NCI-H187 (cell line): ENCODE results near the gene PRR23B.
"Not testable (repeated sequence)": the region's sequence is repeated elsewhere in the genome, so short reads cannot be mapped to it uniquely, and the experiment has no call there.

ENCODE experiments used
- DNase-seq, 2 experiments: peaks; one replicate each; lab custom pipeline; 2025; lab: John Stamatoyannopoulos, UW

Gene PRR23B

DNA sequence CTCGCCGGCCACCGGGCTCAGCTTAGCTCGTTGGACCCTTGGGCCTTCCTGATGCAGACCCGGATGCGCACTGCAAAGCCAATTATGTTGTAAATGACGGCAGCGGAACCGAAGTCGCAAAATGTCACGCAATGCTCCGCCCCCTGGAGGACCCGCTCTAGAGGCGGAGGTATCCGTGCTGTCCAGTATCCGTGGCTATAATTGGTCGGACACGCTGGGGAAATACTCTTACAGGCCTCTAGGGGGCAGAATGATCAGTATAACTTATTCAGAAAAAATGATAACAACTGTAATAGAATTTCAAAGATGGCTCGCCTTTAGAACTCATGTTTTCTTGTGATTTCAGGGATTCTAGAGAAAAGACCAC, at the start of gene PRR23B:
Gene PRR23B (minus strand): TSS at position 59 of the 367 bp plus-strand sequence. CDS start 265 bp downstream, outside the sequence.
- no peak for DNase-seq

DNA sequence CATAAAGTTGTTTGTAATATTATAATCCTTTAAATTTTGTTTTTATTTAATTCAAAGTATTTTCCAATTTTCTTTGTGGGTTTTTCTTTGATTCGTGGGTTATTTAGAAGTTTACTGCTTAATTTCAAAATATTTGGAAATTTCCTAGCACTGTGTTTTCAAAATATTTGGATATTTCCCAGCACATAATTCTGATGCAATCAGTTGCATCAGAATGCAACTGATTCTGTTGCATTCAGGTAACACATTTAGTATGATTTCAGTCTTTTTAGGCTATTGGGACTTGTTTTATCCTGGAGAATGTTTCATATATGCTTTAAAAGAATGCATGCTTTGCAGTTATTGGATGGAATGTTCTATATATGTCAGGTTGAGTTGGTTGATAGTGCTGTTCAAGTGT, 42.2 kb upstream of the PRR23B start:
- DNase-seq = no peak

DNA sequence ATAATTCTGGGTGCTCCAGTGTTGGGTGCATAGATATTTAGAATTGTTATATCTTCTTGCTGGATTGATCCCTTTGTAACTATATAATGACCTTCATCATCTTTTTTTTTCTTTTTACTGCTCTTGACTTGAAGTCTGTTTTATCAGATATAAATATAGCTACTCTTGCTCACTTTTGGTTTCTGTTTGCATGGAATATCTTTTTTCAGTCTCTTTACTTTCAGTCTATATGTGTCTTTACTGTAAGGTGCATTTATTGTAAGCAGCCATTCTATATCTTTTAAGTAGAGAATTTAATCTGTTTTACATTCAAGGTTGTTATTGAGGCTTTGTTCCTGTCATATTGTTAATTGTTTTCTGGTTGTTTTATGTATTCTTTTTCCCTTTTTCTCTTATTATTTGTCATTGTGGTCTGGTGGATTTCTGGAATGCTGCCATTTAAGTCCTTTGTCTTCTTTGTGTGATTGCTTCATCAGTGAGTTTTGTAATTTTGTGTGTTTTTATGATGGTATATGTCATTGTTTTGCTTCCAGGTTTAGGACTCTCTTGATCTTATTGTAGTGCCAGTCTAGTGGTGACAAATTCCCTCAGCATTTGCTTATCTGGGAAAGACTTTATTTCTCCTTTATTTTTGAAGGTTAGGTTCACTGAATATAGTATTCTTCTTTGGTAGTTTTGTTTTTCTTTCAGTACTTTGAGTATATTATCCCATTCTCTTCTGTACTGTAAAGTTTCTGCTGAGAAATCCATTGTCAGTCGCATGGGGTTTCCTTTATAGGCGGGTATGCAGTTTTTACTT, 32.3 kb upstream of the PRR23B start:
- DNase-seq = no peak

DNA sequence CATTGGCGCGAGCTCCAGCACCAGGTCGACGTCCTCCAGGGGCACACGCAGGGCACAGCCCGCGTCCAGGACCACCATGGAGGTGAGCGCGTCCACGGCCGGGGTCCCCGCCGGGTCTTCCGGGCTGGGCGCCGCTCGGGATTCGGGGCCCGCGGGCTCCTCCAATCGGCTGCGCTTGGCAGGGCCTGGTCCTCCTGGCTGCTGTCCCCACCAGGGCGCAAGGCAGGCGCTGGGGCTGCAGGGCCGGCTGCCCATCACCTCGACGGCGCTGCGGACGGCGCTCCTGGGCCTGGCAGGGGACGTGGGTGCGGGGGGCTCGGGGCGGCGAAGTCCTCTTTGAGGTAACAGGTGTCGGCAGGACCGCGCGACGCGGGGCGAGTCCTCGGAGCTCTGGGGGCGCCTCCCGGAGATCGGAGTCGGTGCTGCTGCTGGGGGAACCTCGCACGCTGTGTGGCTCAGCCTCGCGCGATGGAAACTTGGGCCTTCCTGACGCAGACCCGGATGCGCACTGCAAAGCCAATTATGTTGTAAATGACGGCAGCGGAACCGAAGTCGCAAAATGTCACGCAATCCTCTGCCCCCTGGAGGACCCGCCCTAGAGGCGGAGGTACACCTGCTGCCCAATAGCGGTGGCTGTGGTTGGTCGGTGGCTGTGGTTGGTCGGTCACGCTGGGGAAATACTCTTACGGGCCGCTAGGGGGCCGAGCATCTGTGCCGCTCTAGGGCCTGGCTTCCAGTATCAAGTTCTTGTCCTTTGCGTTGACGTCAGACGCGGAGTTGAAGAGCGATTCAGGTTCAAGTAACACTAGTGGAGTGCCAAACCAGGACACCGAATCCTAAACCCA, 23.9 kb upstream of the PRR23B start, which contains the start of gene PRR23C:
Gene PRR23C (minus strand): TSS at position 527 of the 845 bp plus-strand sequence. CDS start 272 bp downstream, at position 255.
- DNase-seq = no peak

DNA sequence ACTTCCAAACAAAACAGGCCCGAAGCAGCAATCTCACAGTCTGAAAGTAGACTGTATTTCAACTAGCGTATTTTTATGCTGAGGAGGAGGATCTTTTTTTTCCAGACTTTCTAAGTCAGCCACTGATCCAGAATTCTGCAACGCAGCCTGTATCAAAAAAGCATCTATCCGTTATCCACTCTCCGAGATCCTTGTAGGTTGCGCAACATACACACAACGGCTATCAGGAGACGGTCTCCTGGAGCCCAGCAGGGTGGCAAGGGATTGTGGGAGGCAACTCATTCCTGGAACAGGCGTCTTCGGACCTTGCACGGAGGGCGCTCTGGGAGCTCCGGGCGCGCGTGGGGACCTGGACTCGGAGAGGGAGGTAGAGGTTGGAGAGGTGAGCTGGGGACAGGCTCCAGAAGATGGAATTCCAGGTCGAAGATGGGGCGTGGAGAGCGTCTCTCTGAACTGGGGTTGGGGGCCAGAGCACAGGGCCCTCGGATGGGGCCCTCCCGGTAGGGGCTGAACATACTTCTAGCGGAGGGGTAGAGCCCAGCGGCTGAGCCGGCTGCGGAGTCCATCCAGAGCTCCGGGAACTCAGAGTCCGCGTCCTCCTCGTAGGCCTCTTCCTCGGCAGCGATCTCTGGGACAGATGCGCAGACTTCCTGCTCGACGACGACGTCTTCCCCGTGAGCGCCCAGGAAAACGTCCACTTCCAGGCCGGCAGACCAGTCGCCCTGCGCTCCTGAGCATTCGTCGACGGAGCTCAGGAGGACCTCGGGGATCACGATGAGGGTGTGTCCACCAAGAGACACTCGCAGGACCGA, 23.0 kb upstream of the PRR23B start:
- no peak for DNase-seq

DNA sequence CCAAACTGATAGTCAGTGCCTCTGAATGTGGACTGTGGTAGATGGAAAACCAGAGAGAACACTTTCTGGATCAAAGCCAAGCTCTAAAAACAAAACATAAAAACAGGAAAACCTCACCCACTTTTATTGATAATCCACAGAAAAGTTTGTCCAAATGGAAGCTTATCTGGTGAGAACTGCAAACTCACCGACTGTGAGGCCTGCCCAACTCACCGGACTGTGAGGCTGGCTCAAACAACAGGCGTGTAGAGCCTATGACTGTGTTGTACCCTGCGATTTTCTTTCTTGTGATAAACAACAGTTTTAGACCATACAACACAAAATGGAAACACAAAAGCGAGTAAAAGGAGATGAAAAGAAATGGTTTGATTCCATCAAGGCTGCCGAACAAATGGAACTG, 16.8 kb upstream of the PRR23B start:
- no peak for DNase-seq

DNA sequence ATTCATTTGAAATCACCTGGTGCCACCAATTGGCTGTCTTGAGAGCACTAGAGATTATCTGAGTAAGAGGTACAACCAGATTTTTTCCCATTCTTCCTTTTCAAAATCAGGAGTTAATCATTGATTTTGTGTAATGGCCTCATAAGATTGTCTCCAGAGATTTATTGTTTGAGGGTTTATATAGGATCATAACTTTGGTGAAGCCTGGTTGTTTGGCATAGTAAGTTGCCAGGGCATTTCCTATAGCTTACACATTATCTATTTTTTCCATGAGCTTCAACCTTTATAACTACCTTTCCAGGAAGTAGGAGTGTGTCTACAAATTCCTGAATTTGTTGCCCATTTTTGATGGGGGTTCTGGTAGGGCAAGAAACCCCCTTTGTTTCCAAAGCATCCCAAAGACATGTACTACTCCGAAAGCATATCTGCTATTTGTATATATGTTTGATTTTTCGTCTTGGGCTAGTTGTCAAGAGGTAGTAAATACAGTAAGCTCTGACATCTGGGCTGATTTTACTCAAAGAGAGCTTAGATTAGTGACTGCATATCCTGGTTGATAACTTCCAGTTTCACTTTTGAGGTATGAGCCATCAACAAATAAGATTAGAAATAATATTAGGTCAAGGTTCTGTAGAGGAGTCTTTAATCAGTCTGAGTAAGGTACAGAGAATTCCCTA, 11.7 kb upstream of the PRR23B start:
- DNase-seq = no peak

DNA sequence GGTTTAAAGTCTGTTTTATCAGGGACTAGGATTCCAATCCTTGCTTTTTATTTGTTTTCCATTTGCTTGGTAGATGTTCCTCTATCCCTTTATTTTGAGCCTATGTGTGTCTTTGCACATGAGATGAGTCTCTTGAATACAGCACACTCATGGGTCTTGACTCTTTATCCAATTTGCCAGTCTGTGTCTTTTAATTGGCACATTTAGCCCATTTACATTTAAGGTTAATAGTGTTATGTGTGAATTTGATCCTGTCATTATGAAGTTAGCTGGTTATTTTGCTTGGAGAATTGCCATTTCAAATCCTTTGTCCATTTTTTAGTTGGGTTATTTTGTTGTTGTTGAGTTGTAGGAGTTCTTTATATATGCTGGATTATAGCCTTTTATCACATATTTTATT, 9.8 kb upstream of the PRR23B start:
- DNase-seq = not testable (repeated sequence)

DNA sequence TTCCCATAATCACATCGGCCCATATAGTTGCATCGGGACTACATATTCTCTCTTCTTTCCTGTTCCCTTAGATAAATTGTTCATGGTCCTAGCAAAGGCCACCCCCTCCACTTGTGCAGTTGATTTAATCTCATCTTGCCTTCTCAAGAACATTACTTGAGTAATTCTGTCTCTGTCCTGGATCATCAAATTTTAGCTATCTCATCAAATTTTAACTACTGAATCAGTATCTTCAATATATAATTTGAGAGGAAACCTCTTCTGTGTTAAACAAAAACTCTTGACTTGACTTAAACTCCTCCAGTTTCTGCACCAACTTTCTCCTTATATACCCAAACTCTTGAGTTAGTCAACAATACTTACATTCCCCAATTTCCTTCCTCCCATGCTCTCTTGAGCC, 4.2 kb upstream of the PRR23B start:
- no peak for DNase-seq

- no peak for DNase-seq
Observed at GRCh38 chr3:139020036-139020867, 474 bp downstream of the PRR23B start.

GRCh38 chr3:139016430-139017048, 4.2 kb downstream of the PRR23B start:
- no peak for DNase-seq

DNA sequence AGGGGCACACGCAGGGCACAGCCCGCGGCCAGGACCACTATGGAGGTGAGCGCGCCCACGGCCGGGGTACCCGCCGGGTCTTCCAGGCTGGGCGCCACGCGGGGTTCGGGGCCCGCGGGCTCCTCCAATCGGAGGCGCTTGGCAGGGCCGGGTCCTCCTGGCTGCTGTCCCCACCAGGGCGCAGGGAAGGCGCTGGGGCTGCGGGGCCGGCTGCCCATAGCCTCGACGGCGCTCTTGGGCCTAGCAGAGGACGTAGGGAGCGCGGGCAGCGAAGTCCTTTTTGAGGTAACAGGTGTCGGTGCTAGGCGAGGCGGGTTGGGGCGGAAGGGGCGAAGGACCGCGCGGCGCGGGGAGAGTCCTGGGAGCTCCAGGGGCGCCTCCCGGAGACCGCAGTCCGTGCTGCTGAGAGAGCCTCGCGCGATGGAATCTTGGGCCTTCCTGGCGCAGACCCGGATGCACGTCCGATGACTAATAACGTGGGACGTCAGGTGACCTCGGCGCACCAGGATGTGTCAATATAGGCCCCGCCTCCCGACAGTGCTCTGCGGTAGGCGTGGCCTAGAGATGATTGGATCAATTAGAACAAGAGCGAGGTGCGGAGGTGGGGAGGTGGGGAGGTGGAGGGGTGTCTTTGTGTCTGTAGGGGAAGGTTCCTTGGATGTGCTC, 14.5 kb downstream of the PRR23B start, which contains the start of gene PRR23A:
Gene PRR23A (minus strand): TSS at position 218 of the 666 bp plus-strand sequence. CDS start 0 bp downstream, at position 218.
- no peak for DNase-seq

- DNase-seq = no peak
Observed at GRCh38 chr3:139005356-139005993, 15.3 kb downstream of the PRR23B start.

DNA sequence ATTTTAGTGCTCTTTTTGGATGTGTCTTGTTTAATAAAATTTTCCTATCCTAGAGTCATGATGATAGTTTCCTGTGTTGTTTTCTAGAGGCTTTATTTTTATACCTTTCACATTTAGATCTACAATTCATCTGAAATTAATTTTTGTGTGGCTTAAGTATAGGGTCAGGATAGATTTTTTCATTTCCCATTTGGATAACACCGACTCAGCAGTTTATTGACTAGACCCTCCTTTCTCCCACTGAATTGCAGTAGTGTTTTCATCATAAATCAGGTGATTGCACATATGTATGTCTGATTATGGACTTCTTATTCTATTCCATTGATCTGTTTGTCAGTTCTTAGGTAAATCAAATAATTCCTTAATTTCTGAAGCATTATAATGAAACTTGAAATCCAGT, 25.0 kb downstream of the PRR23B start:
- DNase-seq = no peak

- DNase-seq = no peak
Observed at GRCh38 chr3:138987181-138987580, 33.5 kb downstream of the PRR23B start.

DNA sequence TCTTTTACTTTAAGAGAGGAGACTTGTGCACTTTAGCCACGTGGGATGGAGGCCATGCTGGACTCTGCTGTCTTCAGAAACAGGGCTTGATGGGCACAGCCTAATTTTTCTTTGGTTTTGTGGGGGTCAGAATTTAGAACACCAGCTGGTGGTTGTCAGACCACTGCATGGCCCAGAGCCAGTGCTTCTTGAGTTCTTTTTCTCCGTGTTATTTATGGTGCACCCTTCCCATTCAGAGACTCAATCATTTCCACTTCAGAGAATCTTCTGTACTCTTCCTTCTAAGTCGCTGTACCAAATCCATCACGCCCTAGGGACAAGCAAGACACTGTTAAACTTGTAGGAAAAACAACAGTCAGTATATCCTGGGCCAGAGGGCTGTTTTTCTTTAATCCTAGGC, 34.8 kb downstream of the PRR23B start:
- DNase-seq = no peak

- DNase-seq = no peak
Observed at GRCh38 chr3:138984816-138985215, 35.9 kb downstream of the PRR23B start.

- no peak for DNase-seq
Observed at GRCh38 chr3:138976047-138976446, 44.7 kb downstream of the PRR23B start.

DNA sequence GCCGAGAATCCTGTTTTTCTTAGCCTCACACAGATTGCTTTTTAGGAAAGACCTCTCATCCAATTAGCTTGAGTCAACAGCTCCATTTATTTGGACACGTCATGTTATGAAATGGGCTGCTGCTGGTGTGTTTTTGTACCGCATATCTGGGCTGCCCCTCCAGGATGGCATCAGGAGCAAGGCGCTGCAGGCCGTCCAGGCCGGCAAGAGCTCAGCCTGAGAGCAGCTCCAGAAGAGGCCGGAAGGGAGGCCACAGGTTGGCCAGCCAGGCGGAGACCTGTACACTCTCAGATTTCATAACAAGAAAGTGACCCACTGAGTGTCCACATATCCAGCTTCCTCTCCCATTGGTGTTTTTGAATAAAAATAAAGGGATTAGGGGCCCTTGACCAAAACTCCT, 45.4 kb downstream of the PRR23B start:
- DNase-seq = no peak
